Stomach (tissue), 4 donors: Measurements from ENCODE around the gene SPSB4.

Source experiments
- CTCF ChIP-seq, 7 experiments: fragments of 450-650 bp in 4 of 7; fragments of 200-600 bp in 3 of 7; sonication (generic) in 3 of 7; IDR thresholded peaks; one replicate each; pipeline ENCODE4 v1.5.1; 2016 to 2019; ENCODE audit warnings: antibody characterized with exemption in 7 of 7, control low read depth in 2 of 7, mild to moderate bottlenecking in 1 of 7
- EP300 ChIP-seq: sonication (generic); formaldehyde crosslinking; IDR thresholded peaks from one replicate; pipeline ENCODE4 v1.6.1; 2017; ENCODE audit warnings: antibody characterized with exemption
- POLR2A ChIP-seq, 4 donors: fragments of 450-650 bp; IDR thresholded peaks; one replicate each; pipeline ENCODE4 v1.6.1; 2016; ENCODE audit warnings: antibody characterized with exemption in 4 of 4, control low read depth in 2 of 4, mild to moderate bottlenecking in 1 of 4, moderate library complexity in 1 of 4
- POLR2AphosphoS5 ChIP-seq, 3 donors: sonication (generic); formaldehyde crosslinking; IDR thresholded peaks; one replicate each; pipeline ENCODE4 v1.6.1; 2016; ENCODE audit warnings: antibody characterized with exemption in 3 of 3

DNA sequence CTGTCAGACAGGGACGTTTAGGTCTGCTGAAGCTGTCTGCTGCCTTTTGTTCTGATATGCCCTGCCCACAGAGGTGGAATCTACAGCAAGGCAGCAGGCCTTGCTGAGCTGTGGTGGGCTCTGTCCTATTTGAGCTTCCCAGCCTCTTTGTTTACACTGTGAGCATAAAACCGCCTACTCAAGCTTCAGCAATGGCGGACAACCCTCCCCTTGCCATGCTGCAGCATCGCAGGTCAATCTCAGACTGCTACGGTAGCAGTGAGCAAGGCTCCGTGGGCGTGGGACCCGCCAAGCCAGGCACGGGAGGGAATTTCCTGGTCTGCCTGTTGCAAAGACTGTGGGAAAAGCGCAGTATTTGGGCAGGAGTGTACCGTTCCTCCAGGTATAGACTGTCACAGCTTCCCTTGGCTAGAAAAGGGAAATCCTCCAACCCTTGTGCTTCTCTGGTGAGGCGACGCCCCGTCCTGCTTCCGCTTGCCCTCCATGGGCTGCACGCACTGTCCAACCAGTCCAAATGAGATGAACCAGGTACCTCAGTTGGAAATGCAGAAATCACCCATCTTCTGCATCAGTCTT, 71.4 kb downstream of the SPSB4 start:
- TF ChIP-seq POLR2A (IDR thresholded peaks at IDR 0.05) (no peak), CTCF (IDR thresholded peaks at IDR 0.05) (no peak), POLR2AphosphoS5 (IDR thresholded peaks at IDR 0.05) (no peak), EP300 (no peak)
